HPDE6-E6E7 (cell line): ENCODE measurements around the gene CALD1.

Experiments
- DNase-seq: peaks from one replicate; pipeline ENCODE4 v3.0.0; 2011; ENCODE audit warnings: missing footprints; ENCODE audit errors: extremely low spot score

CALD1 gene

GRCh38 chr7:134787064-134787463 lies 7.6 kb downstream of the CALD1 start:
- no peak for DNase-seq

DNA sequence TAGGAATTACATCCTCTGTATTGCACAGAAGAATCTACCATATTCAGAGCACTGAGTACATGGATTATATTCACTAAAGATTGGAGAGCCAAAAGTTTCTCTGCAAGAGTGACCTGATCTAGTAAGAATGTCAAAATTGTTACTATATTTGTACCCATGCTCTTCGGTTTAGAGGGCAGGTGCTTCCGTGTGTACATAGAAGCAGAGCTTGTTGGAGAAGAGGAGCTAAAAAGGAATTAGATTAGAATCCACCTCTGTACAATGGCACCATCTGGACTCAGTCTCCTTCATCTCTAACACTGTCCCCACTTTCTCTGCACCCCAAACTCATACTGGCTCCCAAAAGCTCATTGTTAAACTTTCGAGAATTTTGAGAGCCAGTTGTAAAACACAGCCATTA lies 8.3 kb downstream of the CALD1 start:
- DNase-seq, result no peak

- no peak for DNase-seq
Observed at GRCh38 chr7:134788191-134788590, 8.8 kb downstream of the CALD1 start.

DNA sequence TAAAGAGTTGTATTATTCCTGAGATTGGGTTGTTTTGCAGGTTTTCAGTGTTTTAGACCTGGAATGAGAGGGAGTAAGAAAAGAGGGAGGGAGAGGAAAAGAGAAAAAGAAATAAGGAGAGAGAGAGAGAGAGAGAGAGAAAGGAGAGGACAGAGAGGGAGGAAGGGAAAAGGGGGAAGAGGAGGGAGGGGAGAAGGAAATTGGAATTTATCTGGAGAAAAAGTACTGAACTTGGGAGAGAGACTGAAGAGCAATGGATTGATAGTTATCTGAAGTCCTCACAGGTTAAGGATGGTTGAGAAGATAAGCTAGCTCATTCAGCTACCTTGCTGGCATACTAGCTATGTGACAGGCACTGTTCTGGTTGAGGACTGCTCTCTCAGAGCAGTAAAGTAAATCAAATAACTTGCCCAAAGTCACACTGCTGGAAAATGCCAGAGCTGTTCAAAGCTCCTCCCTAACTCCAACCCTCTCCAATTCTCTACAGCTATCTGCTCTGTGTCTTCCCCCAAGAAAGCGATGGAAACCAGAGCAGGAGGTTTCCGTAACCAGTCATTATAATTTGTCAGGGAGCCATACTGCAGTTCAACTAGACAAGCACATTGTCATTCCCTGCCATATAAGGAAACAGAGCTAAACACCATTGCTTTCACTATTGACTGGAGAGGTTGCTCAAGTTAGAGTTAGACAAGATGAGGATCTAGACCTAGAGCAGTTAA lies 10.7 kb downstream of the CALD1 start:
- DNase-seq, result no peak

GRCh38 chr7:134792968-134793367 lies 13.5 kb downstream of the CALD1 start:
- no peak for DNase-seq

- DNase-seq, result no peak
Observed at GRCh38 chr7:134795231-134795630, 15.8 kb downstream of the CALD1 start.

DNA sequence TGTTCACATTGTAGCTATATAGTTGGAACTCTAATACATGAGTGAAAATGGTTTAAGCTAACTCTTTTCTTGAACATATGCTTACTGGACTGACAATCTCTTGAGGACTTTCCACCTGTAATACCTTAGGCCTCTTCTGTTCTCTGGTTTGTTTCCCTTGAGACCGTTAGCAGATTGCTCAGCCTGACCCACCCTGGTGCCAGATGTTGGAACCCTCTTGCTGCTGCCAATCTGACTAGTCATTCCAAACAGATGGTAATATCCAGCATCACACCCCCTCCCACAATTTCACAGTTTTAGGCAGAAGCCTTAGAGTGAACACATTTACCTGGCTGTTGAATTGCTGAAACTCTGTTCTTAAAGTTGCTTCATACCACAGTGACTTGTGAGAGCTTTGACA lies 18.7 kb downstream of the CALD1 start:
- no peak for DNase-seq

GRCh38 chr7:134799377-134799776 lies 19.9 kb downstream of the CALD1 start:
- no peak for DNase-seq

DNA sequence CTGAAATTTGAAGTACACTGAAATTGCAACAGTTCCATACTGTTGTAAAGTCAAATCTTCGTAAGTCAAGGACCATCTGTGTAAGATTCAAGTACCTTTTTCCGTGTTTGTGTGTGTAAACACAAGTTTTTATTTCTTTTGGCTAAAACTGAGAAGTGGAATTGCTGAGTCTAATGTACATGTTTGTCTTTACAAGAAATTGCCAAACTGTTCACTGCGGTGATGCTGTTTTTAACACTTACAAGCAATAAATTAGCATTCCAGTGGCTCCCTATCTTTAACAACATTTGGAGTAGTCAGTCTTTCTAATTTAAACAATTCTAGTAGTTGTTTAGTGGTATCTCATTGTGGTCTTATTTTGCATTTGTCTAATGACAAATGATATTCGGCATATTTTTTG lies 23.3 kb downstream of the CALD1 start:
- DNase-seq, result no peak

- no peak for DNase-seq
Observed at GRCh38 chr7:134804351-134804750, 24.9 kb downstream of the CALD1 start.

DNA sequence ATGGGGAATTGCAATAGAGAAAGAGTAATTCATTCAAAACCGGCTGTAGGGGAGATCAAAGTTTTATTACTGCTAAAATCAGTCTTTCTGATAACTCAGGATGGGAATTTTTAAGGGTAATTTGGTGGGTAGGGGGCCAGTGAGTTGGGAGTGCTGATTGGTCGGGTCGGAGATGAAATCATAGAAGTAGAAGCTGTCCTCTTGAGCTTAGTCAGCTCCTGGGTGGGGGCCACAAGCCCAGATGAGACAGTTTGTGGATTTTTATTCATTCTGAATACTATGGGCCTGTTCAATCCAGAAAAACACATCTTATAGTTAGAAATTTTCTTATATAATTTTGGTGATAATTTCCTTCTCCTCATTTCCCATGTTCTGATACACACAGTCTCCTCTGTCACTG lies 25.4 kb downstream of the CALD1 start:
- DNase-seq, result no peak

- no peak for DNase-seq
Observed at GRCh38 chr7:134806197-134806596, 26.8 kb downstream of the CALD1 start.

- DNase-seq, result no peak
Observed at GRCh38 chr7:134809616-134810015, 30.2 kb downstream of the CALD1 start.

- DNase-seq, result no peak
Observed at GRCh38 chr7:134811765-134812164, 32.3 kb downstream of the CALD1 start.

DNA sequence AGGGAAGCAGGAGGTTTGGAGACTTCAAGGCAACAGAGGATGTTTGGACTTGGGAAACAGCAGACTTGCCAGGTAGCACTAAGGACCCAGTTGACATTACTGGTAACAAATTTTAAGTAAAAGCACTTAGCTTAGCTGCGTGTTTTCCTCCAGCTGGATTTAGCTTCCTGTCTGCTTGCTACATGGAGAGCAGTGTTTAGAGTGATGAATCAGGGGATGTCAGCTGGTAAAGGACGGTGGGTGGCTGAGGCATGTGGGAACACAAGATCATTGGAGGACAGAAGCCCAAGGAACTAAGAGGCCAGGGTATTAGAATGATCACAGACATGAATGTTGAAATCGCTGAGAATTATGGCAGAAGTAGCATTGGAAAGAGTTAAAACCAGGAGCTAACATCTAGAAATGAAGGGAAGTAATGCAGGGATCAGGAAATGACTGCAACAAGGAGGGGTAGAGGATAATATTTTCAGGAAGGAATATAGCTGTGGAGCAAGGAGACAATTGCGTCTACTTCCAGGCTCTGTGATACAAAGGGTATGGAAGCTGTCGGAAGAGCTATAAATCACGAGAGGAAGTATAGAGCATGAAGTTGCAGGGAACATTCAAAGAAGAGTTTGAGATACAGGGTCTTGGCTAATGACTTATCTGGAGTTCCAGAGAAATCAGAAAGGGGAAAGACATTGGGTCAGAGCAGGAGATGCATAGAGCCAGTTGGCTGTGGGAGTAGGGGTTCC lies 34.4 kb downstream of the CALD1 start:
- no peak for DNase-seq

DNA sequence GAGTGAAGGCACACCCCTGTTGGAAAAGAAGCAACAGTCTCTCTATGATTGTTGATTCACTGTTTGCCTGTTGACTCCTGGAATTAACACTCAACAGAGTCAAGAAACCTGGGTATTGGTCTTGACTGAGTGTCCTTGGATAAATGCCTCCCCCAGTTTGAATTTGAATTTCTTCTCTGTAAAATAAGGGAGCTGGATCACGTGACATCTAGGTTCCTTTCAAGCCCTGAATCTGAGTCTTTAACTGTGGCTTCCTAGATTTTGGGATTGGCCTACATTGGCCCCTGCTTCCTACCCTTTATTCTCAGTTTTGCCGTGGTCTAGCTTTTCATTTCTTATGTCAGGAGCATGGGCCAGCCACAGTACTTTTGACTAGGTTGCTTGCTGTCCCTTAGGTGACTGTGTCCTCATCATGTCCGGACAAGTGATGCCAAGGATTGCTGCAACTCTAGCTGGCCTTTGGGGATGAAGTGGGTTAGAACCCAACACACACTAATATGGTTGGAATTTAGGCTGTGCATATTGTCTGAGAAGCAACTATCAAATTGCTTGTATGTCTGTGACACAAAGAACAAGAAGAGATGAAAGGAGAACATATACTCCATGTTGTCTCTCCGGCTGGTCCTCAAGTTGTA lies 35.4 kb downstream of the CALD1 start:
- no peak for DNase-seq

DNA sequence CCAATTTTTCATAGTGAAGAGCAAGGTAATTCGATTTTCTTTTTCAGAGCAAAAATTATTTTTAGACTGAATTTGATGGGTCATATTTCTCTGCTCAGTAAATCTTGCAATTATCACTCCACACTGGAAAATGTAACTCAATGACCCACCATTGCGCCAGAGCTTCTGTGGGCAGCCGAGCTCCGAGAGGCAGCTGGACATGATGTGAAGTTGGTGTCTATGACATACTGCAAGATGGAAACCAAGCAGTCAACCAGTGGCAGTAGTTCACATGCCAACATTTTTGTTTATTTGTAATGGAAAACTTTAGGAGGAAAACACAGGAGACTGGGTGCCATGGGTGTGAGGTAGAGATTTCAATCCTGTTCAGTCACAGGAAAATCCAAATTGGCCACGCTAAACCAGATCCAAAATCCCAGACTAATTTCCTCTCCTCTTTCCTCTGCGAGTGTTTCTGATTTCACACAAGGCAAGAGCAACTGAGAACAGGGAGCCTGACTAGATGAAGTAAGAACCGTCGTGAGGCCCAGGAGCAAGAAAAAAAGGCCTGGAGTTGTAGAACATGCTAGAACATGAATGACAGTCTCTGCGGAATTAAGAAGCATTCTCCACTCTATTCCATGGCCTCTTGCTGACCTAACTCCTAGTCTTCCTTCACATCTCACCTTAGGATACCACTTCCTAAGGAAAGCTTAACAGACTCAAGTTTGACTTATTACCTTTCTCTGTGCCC lies 39.3 kb downstream of the CALD1 start:
- DNase-seq, result no peak

- no peak for DNase-seq
Observed at GRCh38 chr7:134819401-134819800, 40.0 kb downstream of the CALD1 start.

- DNase-seq, result no peak
Observed at GRCh38 chr7:134820295-134820694, 40.9 kb downstream of the CALD1 start.

GRCh38 chr7:134820778-134821177 lies 41.3 kb downstream of the CALD1 start:
- no peak for DNase-seq

DNA sequence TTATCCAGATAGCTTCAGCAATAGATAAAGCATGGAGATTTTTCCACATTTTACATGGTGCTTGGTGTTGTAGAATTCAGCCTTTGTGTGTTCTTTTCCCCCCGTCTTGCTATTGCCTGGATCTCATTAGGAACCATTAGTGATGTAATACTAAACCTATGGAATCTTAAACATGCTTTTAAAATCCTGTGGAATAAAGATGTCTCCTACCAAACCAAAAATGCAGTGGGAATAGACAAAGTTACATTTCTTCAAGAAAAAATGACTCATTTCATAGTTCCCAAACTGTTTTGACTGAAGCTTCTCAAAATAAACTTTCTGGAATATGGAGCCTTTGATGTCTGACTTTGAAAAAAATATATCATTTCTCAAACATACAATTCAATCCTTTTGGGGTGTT lies 44.0 kb downstream of the CALD1 start:
- no peak for DNase-seq

DNA sequence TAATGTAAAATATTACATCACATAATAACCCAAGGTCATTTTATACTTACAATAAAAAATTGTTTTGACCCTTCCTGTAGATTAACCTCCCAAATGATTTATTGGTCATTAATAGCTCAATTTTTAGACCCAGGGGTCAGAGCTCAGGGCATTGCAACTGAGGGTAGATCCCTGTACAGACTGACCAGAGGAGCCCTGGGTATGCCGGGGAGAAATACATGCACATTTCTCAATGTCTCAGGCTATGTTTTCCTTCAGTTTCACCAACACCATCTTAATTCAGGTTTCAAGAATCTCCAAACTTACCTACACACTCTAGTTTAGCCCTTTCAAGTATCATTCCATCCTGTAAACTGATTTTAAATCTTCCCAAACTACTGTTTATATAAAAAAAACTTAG lies 46.2 kb downstream of the CALD1 start:
- no peak for DNase-seq
